ENCODE measurements around the gene AFG1L. TPM values are rescaled to one million over a fixed set of nuclear protein-coding genes. Genes with fewer than 3 reads are reported as not detected.
"Not testable (repeated sequence)": the region's sequence is repeated elsewhere in the genome, so short reads cannot be mapped to it uniquely, and the experiment has no call there.

Gene AFG1L
- total RNA-seq, 1 donor from 2014 or later: 3.7 TPM

GRCh38 chr6:108528878-108529277 is 234.0 kb downstream of the AFG1L start:
- DNase-seq: no peak

DNA sequence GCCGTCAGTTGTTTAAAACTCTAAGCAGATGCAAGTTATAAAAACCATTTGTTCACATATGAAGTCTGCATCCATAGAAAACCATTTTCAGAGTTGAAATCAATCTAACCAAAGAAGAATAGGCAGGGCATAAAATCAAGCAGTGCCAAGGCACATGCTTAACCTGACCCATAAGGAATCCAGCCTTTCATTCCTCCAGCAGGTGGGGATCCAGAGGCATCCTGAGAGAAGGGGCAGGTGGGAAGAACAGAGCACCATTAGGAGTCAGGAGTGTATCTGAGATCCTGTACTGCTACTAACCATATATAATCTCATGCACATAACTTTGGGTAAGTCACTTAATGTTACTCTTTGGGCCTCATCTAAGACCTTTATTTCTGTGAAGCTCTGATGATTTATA is 236.5 kb downstream of the AFG1L start:
- DNase-seq: no peak

DNA sequence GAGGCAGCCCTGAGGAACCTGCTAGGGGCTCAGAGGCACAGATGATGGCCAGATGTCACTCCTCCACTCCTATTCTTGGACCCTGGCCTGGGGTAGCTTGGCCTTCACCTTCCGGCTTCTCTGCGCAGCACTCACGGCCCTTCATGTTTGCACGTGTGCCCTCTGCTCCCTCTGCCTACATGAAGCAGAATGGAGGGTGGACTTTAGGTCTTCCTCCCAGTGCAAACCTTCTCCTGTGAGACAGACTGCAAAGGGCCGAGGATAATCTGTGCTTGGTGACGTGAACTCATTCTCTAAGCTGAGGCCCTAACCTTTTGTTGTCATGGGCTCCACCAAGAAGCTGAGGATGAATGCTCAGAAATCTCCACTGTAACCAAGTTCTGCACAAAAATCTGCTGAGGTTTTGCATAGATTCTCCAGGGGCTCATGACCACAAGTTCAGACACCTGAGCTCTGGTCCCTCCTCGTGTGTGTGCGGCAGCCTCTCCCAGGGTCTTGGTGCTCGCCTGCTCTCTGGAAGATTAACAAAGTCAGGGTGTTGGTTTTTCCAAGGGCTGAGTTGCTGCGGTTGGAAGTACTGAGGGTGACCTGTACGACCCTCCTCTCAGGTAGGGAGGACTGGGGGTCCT is 240.4 kb downstream of the AFG1L start:
- no peak for DNase-seq

GRCh38 chr6:108535920-108536535 is 241.2 kb downstream of the AFG1L start:
- DNase-seq: not testable (repeated sequence)

GRCh38 chr6:108541843-108542759 is 247.2 kb downstream of the AFG1L start:
- DNase-seq: peak; percentile 88

GRCh38 chr6:108543175-108543940 is 248.5 kb downstream of the AFG1L start:
- no peak for DNase-seq

- no peak for DNase-seq
Observed at GRCh38 chr6:108544606-108545005, 249.8 kb downstream of the AFG1L start.

- DNase-seq: no peak
Observed at GRCh38 chr6:108546079-108547049, 251.5 kb downstream of the AFG1L start.

DNA sequence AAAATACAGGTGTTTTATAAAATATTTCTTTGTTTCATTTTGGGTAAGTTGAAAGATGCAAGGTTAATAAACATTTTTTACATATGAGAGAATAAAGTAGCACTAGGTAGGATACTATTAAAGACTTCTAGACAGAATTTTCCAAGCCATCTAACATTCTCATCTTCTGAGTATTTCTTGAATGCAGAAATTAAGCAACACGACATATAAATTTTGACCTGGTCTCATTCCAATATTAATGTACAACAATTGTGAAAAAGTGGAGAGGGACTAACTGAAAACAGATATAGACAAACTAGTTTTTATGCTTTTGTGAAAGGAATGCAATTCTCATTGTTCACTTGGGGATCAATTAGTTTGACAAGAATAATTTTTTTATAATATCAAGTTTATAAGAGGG is 254.4 kb downstream of the AFG1L start:
- no peak for DNase-seq

DNA sequence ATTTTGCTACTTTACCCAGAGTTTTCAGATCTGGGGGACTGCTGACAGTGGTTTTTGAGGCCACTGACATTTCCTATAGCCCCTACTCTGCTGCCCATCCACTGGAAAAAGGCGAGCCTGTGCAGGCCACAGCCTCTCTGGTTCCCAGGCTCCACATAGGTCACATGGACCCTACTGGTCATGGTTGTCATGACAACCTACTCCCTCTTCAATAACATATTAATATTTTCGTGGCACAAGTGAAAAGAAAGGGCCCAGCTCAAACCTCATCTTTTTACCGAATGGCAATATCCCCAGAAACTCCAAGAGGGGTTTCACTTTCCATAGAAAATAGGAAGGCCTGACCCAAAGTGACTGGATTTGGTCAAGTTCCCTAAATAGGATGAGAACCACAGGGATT is 254.9 kb downstream of the AFG1L start:
- DNase-seq: peak; percentile 7

DNA sequence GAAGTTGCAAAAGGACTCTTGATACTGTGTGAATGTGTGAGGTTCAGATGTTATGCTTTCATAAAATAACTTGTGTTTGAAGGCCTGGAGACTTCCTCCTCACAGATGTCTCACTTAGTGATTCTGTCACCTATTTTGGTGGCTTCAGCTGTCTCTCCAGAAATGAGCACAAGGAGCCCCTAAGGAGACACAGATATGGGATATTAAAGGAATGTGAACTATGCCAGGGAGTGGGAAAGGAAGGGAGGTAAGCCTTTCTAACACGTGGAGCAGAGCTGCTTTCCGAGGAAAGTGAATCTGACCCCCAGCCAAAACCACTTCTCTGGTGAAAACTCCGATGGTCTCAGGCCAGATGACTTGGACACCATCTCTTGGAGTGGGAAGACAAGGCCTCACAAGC is 255.4 kb downstream of the AFG1L start:
- no peak for DNase-seq

GRCh38 chr6:108555399-108556052 is 260.7 kb downstream of the AFG1L start:
- no peak for DNase-seq

GRCh38 chr6:108556250-108556649 is 261.4 kb downstream of the AFG1L start:
- DNase-seq: no peak

GRCh38 chr6:108556866-108557493 is 262.1 kb downstream of the AFG1L start:
- no peak for DNase-seq

DNA sequence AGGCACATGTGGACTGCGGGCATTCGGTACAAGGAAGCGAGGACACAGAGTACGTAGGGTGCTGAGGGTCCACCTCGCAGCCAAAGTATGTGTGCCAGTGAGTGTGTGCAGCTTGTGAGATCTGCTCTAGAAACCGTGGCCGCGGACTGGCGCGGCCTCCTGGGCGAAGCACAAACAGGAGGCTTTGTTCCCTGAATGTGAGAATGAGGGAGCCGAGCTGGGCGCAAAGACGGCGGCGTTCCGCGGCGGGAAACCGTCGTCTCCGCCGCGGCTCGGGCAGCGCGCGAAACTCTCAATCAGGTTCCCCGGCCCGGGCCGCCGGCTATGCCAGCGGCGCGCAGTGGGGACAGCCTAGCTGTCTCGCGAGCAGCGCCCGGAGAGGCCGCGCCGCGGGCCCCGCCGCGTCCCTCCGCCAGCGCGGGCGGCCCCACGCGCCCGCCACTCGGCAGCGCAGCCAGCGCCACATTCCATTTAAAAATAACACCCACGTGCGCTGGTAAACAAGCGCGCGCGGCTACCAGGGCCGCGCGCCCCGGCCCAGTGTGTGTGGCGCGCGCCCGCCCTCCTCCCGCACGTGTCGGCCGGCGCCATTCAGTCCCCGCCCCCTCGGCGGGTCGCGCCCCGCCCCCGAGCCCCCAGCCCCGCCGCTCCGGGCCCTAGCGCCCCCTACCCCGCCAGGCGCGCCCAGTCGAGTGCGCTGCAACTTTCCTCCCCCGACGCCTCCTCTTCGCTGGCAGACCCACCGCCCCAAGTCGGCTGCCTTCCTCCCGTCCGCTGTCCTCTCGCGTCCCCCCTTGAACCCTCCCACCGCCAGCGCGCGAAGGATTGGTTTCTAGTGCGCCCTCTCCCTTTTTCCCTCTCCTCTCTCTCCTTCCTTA is 262.9 kb downstream of the AFG1L start:
- peak; percentile 78 for DNase-seq

GRCh38 chr6:108558372-108559096 is 263.7 kb downstream of the AFG1L start:
- peak; percentile 100 for DNase-seq

DNA sequence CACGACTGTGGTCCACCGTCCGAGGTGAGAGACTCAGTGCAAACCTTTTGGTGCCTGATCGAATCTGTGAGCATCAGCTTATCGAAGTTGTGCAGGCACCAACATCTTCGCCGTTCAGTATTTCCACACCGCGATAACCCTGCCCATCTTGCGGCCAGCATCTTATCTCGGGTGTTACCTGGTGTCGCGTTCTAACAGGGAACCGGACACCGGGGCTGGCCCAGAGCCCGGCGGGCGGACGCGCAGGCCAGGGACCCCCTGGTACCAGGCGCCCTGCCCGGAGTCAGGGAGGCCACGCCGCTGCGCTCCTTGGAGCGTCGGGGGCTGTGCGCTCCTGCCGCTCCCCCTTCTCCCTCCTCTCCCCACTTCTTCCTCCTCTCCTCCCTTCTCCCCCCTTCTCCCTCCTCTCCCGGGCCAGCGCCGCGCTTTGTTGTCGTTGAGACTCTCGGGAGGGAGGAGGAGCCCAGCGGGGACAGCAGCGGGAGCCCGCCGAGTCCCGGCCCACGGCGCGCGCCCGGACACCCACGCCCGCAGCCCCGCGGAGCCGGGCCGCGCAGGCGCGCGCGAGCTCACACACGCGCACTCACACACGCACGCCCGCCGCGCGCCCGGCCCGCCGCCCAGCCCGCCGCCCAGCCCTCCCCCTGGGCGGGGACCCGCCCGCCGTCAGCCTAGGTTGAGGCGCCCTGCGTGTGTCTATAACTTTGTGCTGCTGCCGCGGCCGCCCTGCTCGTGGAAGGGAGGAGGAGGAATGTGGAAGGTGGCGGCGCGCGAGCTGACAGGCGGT is 264.4 kb downstream of the AFG1L start:
- peak; percentile 90 for DNase-seq
